GM18909 (cell line): ENCODE measurements around the gene PDHX.
"Not testable (repeated sequence)": the region's sequence is repeated elsewhere in the genome, so short reads cannot be mapped to it uniquely, and the experiment has no call there.

Experiments
- ATAC-seq: cut with Tn5 transposase; IDR thresholded peaks from one replicate; pipeline ENCODE4 v1.9.1; 2021; ENCODE audit warnings: mild to moderate bottlenecking; ENCODE audit not compliant: unreplicated experiment, poor library complexity

The PDHX gene

GRCh38 chr11:34909955-34910354, 6.5 kb upstream of the PDHX start:
- no peak for ATAC-seq

DNA sequence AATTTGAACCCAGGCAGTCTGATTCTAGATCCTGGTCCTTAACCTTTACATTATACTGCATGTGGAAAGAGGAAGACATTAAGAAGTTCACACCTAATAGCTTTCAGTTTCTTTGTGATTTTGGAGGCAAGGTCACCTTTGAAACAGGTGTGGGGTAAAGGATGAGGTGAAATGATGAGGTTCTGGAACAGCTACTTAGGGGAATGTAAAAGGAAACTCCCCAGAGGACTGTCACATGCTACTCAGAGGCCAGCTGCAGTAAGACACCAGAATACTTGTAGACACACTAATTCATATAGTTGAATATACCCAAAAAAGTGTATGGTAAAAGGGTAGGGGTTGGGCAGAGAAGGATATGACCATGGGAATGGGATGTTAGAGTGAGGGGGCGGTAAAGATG, 5.6 kb upstream of the PDHX start:
- ATAC-seq, result peak; percentile 56

DNA sequence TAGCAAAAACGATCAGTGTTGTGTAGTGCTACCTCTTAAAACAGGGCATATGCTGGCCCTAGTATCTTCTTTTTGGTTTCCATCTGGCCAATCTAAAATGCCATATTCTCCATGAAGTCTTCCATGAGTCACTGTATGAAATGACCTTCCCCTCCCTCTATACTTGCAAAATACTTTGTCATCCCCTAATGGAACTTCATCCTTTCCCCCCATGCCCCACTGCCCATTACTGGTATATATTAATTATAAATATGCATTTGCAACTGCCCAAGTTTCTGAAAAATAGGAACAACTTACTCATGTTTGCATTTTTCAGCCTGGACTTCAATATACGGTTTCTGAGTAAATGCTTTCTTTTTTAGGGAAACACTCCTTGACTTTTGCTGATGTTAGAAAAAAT, 4.7 kb upstream of the PDHX start:
- ATAC-seq, result no peak

GRCh38 chr11:34913556-34913955, 2.9 kb upstream of the PDHX start:
- ATAC-seq, result not testable (repeated sequence)

GRCh38 chr11:34915136-34916014, 1.0 kb upstream of the PDHX start:
- ATAC-seq, result peak; percentile 9

GRCh38 chr11:34916843-34917770, 689 bp downstream of the PDHX start:
- peak; percentile 28 for ATAC-seq

- no peak for ATAC-seq
Measured at GRCh38 chr11:34921156-34921555, 4.7 kb downstream of the PDHX start.

DNA sequence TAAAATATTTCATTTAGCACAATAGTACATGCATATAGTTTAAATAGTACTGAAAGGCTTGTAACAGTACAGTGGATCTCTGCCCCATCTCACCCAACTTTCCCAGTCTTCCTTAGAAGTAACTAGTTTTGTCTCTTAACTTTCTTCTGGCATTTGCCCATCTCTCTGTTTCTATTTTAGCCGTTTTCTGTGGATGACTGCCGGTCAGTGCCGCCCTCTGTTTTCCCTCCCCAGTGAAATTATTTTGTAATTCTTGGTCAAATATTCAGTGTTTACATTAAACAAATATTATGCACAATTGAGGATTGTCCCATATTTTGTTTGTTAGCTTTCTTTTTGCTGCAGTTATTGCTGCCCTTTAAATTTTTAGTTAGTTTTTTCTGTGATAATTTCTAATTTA, 8.3 kb downstream of the PDHX start:
- ATAC-seq, result no peak

- no peak for ATAC-seq
Measured at GRCh38 chr11:34926101-34926830, 9.8 kb downstream of the PDHX start.

GRCh38 chr11:34926831-34927132, 10.4 kb downstream of the PDHX start:
- ATAC-seq, result no peak

- no peak for ATAC-seq
Measured at GRCh38 chr11:34928268-34928959, 12.0 kb downstream of the PDHX start.

- no peak for ATAC-seq
Measured at GRCh38 chr11:34928960-34929680, 12.7 kb downstream of the PDHX start.

GRCh38 chr11:34929794-34930763, 13.7 kb downstream of the PDHX start:
- ATAC-seq, result no peak

GRCh38 chr11:34936945-34937629, 20.7 kb downstream of the PDHX start:
- no peak for ATAC-seq

GRCh38 chr11:34938611-34939010, 22.2 kb downstream of the PDHX start:
- no peak for ATAC-seq

- ATAC-seq, result no peak
Measured at GRCh38 chr11:34940026-34940677, 23.7 kb downstream of the PDHX start.

- no peak for ATAC-seq
Measured at GRCh38 chr11:34941688-34942087, 25.3 kb downstream of the PDHX start.
